ENCODE data around the gene GABARAPL1.
A peak's percentile ranks its signal among the peaks of the same experiment; 100 is the strongest.

The GABARAPL1 gene

DNA sequence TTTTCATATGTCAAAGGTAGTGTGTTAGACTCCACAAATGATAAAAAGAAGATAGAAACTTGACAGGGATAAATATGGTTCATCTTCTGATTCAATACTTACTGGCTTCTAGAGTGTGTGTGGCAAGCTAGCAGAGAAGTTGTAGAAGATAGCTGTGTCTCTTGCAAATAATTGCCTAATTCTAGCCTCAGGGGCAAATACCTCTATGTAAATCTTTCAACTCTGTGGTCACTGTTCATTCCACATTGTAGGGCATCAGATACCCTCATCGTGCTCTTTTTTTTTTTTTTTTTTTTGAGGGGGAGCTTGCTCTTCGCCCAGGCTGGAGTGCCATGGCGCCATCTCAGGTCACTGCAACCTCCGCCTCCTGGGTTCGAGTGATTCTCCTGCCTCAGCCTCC is 42.5 kb upstream of the GABARAPL1 start:
- TF ChIP-seq MYC (IDR thresholded peaks at IDR 0.05; ENCODE audit: low read depth, low read length) (no peak), POLR2A (IDR thresholded peaks at IDR 0.05; ENCODE audit: extremely low read depth, insufficient read length) (no peak)
- TF ChIP-seq, protein P1, sequence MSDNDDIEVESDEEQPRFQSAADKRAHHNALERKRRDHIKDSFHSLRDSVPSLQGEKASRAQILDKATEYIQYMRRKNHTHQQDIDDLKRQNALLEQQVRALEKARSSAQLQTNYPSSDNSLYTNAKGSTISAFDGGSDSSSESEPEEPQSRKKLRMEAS (IDR thresholded peaks at IDR 0.05; ENCODE audit: low read depth, low read length): no peak
- TF ChIP-seq, protein P2, sequence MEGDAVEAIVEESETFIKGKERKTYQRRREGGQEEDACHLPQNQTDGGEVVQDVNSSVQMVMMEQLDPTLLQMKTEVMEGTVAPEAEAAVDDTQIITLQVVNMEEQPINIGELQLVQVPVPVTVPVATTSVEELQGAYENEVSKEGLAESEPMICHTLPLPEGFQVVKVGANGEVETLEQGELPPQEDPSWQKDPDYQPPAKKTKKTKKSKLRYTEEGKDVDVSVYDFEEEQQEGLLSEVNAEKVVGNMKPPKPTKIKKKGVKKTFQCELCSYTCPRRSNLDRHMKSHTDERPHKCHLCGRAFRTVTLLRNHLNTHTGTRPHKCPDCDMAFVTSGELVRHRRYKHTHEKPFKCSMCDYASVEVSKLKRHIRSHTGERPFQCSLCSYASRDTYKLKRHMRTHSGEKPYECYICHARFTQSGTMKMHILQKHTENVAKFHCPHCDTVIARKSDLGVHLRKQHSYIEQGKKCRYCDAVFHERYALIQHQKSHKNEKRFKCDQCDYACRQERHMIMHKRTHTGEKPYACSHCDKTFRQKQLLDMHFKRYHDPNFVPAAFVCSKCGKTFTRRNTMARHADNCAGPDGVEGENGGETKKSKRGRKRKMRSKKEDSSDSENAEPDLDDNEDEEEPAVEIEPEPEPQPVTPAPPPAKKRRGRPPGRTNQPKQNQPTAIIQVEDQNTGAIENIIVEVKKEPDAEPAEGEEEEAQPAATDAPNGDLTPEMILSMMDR (IDR thresholded peaks at IDR 0.05; ENCODE audit: low read depth, low read length): no peak
- H3K4me3 ChIP-seq (ENCODE audit: low read depth, low read length): no peak overlapping the region
- peak; percentile 18 for DNase-seq (ENCODE audit: low read depth)

DNA sequence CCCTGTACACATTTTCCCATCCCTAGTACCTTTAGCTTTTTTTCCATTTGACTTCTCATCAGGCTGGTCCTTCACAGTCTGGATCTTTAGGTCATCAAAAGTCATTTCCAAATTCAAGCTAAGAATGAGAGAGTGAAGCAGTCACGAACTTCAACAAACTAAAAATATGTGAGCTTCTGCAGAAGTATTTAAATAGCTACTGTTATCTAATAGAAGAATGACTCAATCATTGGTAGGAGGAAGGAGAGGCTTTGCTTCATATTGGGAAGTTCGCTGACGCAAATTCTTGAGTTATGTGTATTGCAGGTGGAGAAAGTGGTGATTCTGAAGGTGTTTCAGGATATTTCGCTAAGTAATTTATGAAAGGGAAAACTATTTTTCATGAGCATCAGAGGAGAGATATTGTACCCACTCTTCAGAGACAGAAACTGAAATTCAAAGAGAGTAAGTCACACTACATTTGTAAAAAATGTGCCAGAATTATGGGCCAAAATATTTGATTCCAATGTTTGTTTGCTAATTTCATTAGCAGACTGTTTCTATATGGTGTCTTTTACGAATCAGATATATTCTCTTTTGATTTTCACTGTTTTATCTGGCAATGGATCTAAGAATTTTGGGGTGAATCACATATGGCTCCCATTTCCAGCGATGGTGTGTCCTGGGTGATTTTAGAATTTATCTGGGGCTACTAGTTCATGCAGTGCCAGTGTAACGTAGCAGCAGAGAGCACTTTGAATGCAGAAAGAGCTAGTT is 40.5 kb upstream of the GABARAPL1 start, which contains the start of gene OLR1:
OLR1 (minus strand) TSS at position 160 of the 756 bp plus-strand sequence; CDS start at position 105, 55 bp downstream.
- TF ChIP-seq MYC (IDR thresholded peaks at IDR 0.05; ENCODE audit: low read depth, low read length): no peak
- no peak for TF ChIP-seq POLR2A (IDR thresholded peaks at IDR 0.05; ENCODE audit: extremely low read depth, insufficient read length)
- TF ChIP-seq, protein P1 (IDR thresholded peaks at IDR 0.05; ENCODE audit: low read depth, low read length): no peak
- TF ChIP-seq, protein P2 (IDR thresholded peaks at IDR 0.05; ENCODE audit: low read depth, low read length): no peak
- no peak for DNase-seq (ENCODE audit: low read depth)

DNA sequence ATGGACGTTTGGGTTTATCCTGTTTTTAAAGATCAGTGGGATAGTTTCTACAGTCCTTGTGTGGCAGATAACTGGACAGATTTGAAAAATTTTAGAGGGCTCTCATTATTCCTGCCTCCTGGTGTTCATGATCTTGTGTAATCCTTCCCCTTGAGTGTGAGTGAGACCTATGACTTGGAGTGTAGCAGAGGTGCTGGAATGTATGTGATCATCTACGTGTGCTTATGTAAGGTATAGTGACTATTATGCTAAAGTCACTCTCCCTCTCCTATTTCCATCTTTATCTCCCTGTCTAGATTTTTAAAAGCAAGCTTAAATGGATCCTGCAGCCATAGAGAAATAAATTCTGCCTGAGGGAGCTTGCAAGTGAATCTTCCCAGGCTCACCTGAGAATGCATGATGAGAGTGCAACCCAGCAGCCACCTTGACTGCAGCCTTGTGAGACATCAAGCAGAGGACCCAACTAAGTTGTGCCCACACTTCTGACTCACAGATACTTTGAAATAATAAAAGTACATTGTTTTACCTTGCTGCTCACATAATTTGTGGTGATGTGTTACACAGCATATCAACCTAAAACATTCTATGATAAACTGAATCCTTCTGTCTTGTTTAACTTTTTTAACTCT is 37.6 kb upstream of the GABARAPL1 start:
- DNase-seq (ENCODE audit: low read depth): no peak
- no peak overlapping the region for H3K4me3 ChIP-seq (ENCODE audit: low read depth, low read length)
- TF ChIP-seq MYC (IDR thresholded peaks at IDR 0.05; ENCODE audit: low read depth, low read length) (no peak), POLR2A (IDR thresholded peaks at IDR 0.05; ENCODE audit: extremely low read depth, insufficient read length) (no peak)
- TF ChIP-seq, protein P1 (IDR thresholded peaks at IDR 0.05; ENCODE audit: low read depth, low read length): no peak
- TF ChIP-seq, protein P2 (IDR thresholded peaks at IDR 0.05; ENCODE audit: low read depth, low read length): no peak

More for the DNA sequence above, 40.5 kb upstream of the GABARAPL1 start, which contains the start of gene OLR1:
- H3K4me3 ChIP-seq (ENCODE audit: low read depth, low read length): no peak within 1 kb of the TSS

DNA sequence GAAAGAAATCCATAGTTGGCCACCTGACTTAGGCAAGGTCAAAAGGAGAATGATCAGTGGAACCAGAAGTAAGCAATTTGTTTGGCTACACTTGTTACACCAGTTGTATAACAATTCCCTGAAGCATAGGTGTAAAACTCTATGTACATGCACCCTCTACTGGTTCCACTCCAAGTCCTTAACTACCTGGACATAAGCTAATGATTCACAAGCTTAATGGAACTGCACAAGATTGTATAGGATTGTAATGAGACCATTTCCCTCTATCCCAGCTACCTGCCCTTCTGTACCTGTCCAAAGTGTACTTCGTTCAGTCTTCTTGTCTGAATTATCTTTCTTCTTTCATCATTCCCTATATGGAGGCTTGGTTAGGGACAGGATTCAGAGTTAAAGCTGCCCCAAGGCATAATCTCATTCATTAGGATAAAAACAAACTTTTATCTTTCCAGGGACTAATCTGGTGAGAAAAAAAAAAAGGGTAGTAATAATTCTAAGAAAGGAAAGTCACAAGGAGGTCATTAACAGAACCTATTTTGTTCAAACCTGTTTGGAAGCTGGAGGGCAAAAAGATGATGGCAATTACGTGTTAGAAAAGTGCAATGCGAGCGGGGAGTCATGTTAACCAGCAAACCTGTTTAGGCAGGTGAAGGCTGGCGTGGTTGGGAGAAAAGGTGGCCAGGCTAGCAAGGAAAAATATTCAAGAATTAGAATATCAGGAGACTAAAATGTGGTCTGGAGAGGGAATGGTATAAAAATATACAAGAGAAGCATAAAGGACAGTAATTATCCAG is 36.6 kb upstream of the GABARAPL1 start:
- H3K4me3 ChIP-seq (ENCODE audit: low read depth, low read length): no peak overlapping the region
- no peak for TF ChIP-seq POLR2A (IDR thresholded peaks at IDR 0.05; ENCODE audit: extremely low read depth, insufficient read length)
- TF ChIP-seq, protein P1 (IDR thresholded peaks at IDR 0.05; ENCODE audit: low read depth, low read length): no peak
- TF ChIP-seq MYC (IDR thresholded peaks at IDR 0.05; ENCODE audit: low read depth, low read length): no peak
- TF ChIP-seq, protein P2 (IDR thresholded peaks at IDR 0.05; ENCODE audit: low read depth, low read length): no peak
- DNase-seq (ENCODE audit: low read depth): no peak

DNA sequence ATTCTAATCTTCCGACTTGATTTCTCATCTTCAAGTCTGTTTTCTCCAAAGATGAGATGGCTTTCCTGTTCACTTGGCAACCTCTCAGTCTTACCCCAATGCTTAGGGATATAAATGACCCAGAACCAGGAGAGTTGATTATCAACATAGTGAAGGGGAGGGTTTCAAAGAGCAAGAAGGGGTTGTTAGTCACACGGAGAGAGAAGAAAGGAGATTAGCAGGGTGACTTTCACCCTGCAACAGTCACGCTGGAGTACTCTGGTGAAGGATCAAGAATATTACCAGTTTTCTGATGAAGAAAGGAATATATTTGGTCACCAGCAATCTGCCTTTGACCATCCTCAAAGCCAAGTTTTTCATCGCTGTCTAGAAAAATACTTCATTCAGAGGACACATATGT is 33.9 kb upstream of the GABARAPL1 start, which contains the start of gene TMEM52B:
TMEM52B (plus strand) TSS at position 212 of the 400 bp plus-strand sequence. CDS start 543 bp downstream, outside the sequence.
- TF ChIP-seq, protein P2 (IDR thresholded peaks at IDR 0.05; ENCODE audit: low read depth, low read length): no peak
- TF ChIP-seq, protein P1 (IDR thresholded peaks at IDR 0.05; ENCODE audit: low read depth, low read length): no peak
- TF ChIP-seq POLR2A (IDR thresholded peaks at IDR 0.05; ENCODE audit: extremely low read depth, insufficient read length): no peak
- H3K4me3 ChIP-seq (ENCODE audit: low read depth, low read length): no peak within 1 kb of the TSS
- no peak for DNase-seq (ENCODE audit: low read depth)

All from NB4 (cell line).